NK-92 treated with Interleukin-12 subunit alpha and Interleukin-12 subunit beta, amount 100 ng/mL, for 24 hours (cell line): ENCODE measurements around the gene CPA4.

Experiments used
- DNase-seq: peaks from one replicate; lab custom pipeline; 2025; lab: John Stamatoyannopoulos, UW

The CPA4 gene

DNA sequence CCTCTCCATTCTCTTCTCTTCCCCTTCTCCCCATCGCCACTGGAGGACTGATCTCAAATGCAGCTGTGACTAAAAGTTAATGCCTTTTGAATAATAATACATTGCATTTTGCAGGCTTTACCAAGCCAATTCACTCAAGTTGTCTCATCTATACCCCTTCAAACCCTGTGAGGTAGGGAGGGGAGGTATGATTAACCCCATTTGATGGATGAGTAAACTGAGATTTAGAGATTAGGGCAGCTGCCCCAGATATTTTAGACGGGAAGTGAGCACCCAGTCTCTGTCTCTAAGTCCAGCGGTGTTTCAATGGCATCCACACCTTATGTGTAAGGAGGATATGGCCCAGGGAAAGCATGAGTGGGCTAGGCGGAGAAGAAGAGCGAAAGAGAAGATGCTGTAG, 52.8 kb downstream of the CPA4 start:
- no peak for DNase-seq

GRCh38 chr7:130346177-130346905, 53.4 kb downstream of the CPA4 start:
- no peak for DNase-seq

GRCh38 chr7:130346941-130347340, 54.0 kb downstream of the CPA4 start:
- no peak for DNase-seq

DNA sequence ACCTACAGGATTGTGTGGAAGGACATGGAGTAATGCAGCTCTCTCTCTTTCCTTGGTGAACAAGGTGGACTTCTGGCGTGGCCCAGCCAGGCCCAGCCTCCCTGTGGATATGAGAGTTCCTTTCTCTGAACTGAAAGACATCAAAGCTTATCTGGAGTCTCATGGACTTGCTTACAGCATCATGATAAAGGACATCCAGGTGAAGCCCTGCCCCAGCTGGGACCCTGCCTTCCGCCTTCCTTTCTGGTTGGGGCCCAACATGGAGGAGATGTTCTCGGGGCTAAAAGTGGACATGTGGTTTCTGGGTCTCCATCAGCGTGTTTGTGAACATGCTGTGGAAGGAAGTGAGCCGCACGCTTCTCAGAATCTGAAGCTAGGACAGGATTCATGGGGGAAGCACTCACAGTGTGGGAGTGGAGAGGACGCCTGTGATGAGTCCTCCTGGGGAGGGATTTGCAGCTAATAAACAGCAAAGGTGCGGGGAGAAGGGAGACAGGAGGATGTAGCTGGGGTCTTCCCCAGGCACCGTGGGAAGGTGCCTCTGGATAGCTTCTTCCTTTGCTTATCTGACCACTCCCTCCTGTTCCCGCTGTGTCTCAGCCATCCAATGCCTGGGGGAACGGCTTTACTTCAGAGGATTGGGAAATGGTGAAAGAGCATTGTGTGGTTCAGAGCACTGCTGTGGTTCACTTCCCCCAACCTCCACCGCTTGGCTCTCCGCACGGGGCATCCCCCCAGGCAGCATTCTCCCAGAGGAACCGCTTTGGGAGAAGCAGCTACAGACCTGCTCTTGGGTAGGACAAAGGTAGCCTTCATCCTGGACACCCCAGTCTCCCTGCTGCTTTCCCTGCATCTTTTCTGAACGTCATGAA, 57.2 kb downstream of the CPA4 start:
- no peak for DNase-seq

DNA sequence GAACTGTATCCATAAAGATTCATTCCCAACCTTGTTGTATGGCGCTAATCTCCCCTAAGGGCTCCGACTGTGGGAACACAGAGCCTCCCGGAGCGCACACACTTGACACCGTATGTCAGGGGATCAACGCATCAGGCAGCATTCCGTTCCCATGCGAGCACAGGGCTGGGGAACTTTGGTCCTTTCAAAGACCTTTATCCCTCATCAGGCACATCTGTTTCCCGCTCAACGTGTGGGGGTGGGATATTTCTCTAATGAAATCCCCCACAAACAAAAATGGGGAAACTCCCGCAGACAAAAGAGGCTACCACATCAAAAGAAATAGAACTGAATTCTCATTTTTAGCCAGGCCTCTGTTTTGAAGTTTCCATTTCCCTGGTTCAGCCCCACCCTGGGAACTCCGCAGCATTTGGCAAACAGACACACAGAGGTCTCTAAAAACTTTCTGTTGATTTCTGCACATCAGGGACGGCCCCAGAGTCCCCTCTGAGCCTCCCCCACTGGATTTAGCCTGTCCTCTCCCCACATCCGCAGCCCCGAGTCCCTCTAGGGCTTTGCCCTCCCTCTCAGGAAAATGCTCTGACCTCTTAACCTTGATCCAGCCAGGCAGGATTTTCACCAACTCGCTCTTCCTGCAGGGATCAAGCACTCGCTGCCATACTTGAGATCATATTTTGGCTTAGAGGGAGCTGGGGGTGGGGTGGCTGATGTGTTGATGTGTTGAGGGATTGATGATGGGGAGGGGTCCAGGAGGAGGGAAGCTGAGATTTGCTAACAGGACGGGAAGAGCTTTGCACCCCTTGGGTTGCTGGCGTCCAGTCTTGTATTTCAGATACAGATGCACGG, 58.2 kb downstream of the CPA4 start:
- DNase-seq: no peak

- DNase-seq: no peak
Observed at GRCh38 chr7:130351791-130352090, 58.8 kb downstream of the CPA4 start.

GRCh38 chr7:130352194-130353074, 59.5 kb downstream of the CPA4 start:
- DNase-seq: no peak

GRCh38 chr7:130353196-130353595, 60.2 kb downstream of the CPA4 start:
- DNase-seq: no peak

DNA sequence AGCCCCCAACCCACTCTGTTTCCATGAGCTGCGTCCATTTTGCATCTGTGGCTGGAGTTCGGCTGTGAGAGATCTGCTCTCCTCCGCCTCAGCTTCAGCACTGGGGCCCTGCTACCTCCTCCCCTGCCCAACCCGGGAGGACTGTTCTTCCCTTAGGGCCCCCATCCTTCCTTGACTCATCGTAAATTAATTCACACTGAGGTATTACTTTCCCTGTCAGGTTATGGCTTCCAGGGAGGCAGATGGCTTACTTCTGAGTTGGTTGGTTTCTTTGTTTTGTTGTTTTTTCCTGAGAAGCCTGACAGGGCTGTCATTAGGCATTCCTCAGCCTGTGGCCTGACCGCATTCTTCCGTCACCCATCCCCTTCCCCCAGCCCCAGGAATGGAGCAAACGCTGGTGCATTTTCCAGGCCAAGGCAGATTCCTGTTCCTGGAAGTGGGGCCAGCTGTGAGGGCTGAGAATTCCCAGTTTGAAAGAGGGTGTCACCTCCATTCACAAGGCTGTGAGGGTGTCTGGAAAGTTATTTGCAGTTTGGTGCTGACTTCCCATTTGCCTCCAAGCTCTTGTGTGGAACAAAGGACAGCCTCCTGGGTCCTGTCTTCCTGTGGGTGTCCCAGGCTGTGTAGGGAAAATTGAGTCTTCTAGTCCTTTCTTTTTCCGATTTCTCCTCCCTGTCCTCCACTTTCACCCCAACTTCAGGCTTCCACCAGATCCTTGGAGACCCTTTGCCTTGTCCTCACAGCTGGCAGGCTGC, 63.3 kb downstream of the CPA4 start:
- DNase-seq: no peak

GRCh38 chr7:130356876-130357611, 64.1 kb downstream of the CPA4 start:
- DNase-seq: no peak

- no peak for DNase-seq
Observed at GRCh38 chr7:130358471-130358870, 65.5 kb downstream of the CPA4 start.

GRCh38 chr7:130359276-130359857, 66.4 kb downstream of the CPA4 start:
- DNase-seq: no peak

DNA sequence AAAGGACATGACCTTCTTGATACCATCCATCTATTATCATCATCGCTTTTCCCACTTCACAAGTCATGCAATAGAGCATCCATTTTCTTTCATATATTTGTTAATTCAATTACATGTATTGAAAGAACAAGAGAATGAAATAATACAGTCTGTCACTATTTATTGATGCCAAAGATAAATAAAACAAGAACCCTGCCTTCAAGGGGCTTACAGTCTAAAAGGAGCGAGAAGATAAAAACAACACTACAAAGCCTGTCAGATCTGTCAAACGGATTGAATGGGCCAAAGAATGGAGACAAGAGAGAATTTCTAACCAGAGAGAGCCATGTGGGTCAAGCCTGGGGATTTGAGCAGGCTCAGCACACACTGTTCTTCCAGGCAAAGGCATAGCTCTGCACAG, 67.6 kb downstream of the CPA4 start:
- DNase-seq: no peak

GRCh38 chr7:130361681-130362080, 68.7 kb downstream of the CPA4 start:
- no peak for DNase-seq

GRCh38 chr7:130362251-130362816, 69.4 kb downstream of the CPA4 start:
- DNase-seq: no peak

DNA sequence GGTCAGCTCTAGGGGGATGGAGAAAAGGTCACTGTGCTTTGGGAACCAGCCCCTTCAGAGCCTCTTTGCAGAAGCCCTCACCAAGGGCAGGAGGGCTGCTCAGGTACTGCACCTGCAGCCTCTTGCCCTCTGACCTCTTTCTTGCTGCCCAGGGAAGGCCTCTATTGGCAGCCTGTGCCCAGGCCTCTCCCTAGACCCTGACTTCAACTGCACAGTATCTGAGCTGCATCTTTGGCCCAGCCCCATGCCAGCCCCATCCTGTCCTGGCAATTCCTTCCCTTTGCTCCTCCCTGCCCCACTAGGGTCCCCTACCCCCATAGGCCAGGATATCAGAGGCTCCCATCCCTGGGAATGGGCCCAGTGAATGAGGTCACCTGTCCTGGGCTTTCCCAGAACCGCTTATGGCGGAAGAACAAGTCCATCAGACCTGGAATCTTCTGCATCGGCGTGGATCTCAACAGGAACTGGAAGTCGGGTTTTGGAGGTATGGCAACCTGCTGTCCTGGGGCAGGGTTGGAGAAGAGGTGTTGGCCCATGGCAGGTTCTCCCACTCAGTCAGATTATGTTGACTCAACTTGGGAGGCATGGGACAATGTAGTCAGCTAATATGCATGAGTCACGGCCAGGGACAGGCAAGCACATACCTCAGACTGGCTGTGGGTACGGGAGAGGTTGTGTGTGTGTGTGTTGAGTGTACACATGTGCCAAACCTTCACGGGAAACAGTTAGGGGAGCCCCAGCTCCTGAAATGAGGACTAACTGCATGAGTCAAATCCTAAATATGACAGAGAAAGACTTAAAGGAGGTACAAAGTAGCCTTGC, 70.3 kb downstream of the CPA4 start:
- no peak for DNase-seq

DNA sequence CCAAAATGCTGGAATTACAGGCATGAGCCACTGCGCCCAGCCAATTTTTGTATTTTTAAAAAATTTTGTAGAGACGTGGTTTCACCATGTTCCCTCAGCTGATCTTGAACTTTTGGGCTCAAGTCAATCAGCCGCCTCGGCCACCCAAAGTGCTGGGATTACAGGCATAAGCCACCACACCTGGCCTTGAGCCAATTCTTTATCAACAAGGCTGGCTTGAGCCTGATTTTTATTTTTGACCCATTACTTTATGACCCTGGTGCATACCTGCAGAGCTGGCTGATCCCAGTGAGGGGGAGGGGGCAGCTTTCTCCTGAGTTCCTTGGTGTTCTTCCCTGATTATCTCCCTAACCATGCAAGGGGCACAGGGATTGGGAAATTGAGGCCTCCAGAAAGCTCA, 71.5 kb downstream of the CPA4 start:
- no peak for DNase-seq

DNA sequence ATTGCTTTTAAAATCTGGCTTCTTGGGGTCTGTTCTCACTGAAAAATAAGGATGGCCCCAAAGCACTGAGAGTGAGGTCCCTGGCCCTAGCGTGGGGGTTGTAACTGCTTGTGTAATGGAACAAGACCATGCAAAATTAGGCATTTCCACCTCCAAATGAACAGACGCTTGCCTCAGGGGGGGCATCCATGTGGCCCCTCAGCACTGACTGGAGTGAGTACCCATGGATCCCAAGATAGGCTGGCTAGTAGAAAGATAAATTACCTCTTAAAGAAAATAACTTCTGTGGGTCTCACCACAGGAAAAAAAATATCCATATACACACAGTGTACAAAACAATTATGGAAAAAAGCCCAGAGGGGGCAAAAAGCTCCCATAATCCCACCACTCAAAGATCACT, 72.1 kb downstream of the CPA4 start:
- no peak for DNase-seq
